ENCODE measurements around the gene F2R.
A peak's percentile ranks its signal among the peaks of the same experiment; 100 is the strongest.

The F2R gene

GRCh38 chr5:76715736-76716455 is at the start of gene F2R:
TSS of gene F2R (plus strand) at chr5:76716126. CDS start at chr5:76716308, 182 bp downstream.
- DNase-seq (ENCODE audit: low spot score), result peak; percentile 86
- in situ Hi-C loops (cut with MboI; ENCODE audit: low pct_unique_long_range_greater_than_20kb, low sequenced_read_pairs, unreplicated experiment), result no loop called here
- TF ChIP-seq CTCF (IDR thresholded peaks at IDR 0.05; ENCODE audit: extremely low read depth, insufficient read depth, missing control alignments), result peak; percentile 71

GRCh38 chr5:76667495-76667894 is 48.4 kb upstream of the F2R start:
- no peak for TF ChIP-seq CTCF (IDR thresholded peaks at IDR 0.05; ENCODE audit: extremely low read depth, insufficient read depth, missing control alignments)
- in situ Hi-C loops (cut with MboI; ENCODE audit: low pct_unique_long_range_greater_than_20kb, low sequenced_read_pairs, unreplicated experiment), result no loop called here
- DNase-seq (ENCODE audit: low spot score), result no peak

GRCh38 chr5:76669245-76669644 is 46.7 kb upstream of the F2R start:
- no peak for DNase-seq (ENCODE audit: low spot score)
- in situ Hi-C loops (cut with MboI; ENCODE audit: low pct_unique_long_range_greater_than_20kb, low sequenced_read_pairs, unreplicated experiment), result no loop called here
- no peak for TF ChIP-seq CTCF (IDR thresholded peaks at IDR 0.05; ENCODE audit: extremely low read depth, insufficient read depth, missing control alignments)

- no peak for DNase-seq (ENCODE audit: low spot score)
- TF ChIP-seq CTCF (IDR thresholded peaks at IDR 0.05; ENCODE audit: extremely low read depth, insufficient read depth, missing control alignments), result no peak
Measured at GRCh38 chr5:76670508-76670907, 45.4 kb upstream of the F2R start.

GRCh38 chr5:76672242-76672641 is 43.7 kb upstream of the F2R start:
- no peak for DNase-seq (ENCODE audit: low spot score)
- no peak for TF ChIP-seq CTCF (IDR thresholded peaks at IDR 0.05; ENCODE audit: extremely low read depth, insufficient read depth, missing control alignments)
- in situ Hi-C loops (cut with MboI; ENCODE audit: low pct_unique_long_range_greater_than_20kb, low sequenced_read_pairs, unreplicated experiment), result no loop called here

More at GRCh38 chr5:76670508-76670907, 45.4 kb upstream of the F2R start:
- in situ Hi-C loops (cut with MboI; ENCODE audit: low pct_unique_long_range_greater_than_20kb, low sequenced_read_pairs, unreplicated experiment), result no loop called here

- in situ Hi-C loops (cut with MboI; ENCODE audit: low pct_unique_long_range_greater_than_20kb, low sequenced_read_pairs, unreplicated experiment), result no loop called here
- TF ChIP-seq CTCF (IDR thresholded peaks at IDR 0.05; ENCODE audit: extremely low read depth, insufficient read depth, missing control alignments), result no peak
- DNase-seq (ENCODE audit: low spot score), result no peak
Measured at GRCh38 chr5:76673125-76673524, 42.8 kb upstream of the F2R start.
